ENCODE measurements around the gene SIAH2.

SIAH2 gene

DNA sequence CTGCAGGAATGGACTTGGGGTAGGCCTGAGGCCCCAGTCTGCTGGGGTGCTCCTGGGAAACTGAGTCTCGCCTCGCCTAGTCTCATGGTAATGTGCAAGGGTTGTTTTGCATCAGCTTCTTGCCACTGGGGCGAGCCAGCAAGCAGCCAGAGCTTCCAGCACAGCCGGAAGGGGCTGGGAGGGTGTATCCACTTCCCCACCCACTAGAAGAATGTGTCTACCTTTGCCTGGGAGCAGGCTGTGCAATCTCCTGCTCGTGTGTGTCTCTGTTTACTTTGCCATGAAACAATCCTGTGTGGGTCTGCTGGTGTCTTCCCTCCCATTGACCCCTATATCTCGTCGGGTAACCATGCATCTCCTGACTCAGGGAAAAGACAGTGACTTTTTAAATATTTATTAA lies 37.4 kb downstream of the SIAH2 start:
- H3K4me3 ChIP-seq (ENCODE audit: low read length) = no peak overlapping the region
- TF ChIP-seq, protein P1, sequence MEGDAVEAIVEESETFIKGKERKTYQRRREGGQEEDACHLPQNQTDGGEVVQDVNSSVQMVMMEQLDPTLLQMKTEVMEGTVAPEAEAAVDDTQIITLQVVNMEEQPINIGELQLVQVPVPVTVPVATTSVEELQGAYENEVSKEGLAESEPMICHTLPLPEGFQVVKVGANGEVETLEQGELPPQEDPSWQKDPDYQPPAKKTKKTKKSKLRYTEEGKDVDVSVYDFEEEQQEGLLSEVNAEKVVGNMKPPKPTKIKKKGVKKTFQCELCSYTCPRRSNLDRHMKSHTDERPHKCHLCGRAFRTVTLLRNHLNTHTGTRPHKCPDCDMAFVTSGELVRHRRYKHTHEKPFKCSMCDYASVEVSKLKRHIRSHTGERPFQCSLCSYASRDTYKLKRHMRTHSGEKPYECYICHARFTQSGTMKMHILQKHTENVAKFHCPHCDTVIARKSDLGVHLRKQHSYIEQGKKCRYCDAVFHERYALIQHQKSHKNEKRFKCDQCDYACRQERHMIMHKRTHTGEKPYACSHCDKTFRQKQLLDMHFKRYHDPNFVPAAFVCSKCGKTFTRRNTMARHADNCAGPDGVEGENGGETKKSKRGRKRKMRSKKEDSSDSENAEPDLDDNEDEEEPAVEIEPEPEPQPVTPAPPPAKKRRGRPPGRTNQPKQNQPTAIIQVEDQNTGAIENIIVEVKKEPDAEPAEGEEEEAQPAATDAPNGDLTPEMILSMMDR (conservative IDR thresholded peaks at IDR 0.05; ENCODE audit: low read length) = no peak
- no peak for DNase-seq (ENCODE audit: low read depth)

DNA sequence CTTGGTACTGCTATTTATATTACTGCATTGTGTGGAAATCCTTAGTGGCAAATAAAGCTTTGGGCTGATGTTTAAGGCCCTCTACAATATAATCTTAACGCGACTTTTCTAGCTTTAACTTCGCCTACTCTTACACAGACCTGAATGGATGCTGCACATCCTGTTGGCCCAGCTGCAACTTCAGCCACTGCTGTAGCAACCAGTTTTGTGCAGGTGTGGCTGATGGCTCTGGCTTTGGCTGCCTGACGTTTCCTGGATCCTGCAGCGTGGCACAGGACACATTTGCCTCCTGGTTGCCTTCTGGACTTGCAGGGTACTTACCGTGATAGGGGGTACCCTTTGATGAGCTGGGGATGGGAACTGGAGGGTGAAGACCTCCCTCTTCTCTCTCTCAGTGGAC lies 39.0 kb downstream of the SIAH2 start:
- DNase-seq (ENCODE audit: low read depth) = no peak
- H3K4me3 ChIP-seq (ENCODE audit: low read length) = no peak overlapping the region
- TF ChIP-seq, protein P1 (conservative IDR thresholded peaks at IDR 0.05; ENCODE audit: low read length) = no peak

DNA sequence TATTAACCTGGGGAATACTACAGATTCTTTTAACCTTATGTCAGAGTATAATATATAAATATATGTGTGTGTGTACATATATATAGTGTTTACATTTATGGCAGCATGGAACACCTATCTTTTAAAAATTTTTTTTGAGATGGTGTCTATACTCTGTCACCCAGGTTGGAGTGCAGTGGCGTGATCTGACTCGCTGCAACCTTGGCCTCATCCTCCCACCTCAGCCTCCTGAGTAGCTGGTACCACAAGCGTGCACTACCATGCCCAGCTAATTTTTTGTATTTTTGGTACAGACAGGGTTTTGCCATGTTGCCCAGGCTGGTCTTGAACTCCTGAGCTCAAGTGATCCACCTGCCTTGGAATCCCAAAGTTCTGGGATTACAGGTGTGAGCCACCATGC lies 40.7 kb downstream of the SIAH2 start:
- TF ChIP-seq, protein P1 (conservative IDR thresholded peaks at IDR 0.05; ENCODE audit: low read length) = no peak
- no peak for DNase-seq (ENCODE audit: low read depth)
- no peak overlapping the region for H3K4me3 ChIP-seq (ENCODE audit: low read length)

DNA sequence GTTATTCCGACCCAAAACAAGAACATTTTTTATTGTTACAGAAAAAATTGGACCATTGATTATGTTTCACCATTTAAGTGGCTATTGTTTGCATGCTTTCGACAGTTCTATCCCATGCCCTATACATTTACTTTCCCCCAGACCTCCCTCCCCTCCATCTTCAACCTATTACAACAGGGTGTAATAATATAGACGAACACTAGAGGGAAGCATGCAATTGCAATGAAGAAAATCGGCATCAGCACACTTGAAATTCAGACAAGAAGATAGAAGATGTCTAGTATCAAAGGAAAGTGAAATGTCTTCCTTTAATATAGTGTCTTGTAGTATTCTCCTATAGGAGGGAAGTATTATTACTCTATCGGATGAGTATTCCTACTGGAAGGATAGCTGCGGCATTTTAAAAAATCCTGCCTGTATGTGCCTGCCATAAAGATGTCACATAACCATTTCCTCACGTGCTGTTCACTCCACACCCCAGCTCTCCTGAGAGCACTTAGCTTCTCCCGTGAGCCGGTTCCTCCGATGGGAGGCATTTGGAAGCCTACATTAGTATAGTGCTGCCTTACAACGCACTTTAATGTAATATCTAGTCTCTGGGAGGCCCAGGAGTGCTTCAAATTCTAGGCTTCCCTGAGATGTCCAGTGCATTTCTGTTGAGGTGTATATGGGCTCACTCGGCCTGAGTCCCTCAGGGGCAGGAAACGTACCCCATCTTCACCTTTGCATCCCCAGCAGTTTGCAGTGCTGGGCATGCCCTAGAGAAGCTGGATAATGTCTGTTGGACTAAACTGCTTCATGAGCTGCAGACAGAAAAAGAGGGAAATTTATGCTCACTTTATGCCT lies 41.5 kb downstream of the SIAH2 start:
- TF ChIP-seq, protein P1 (conservative IDR thresholded peaks at IDR 0.05; ENCODE audit: low read length) = peak; percentile 81
- DNase-seq (ENCODE audit: low read depth) = peak; percentile 64
- no peak overlapping the region for H3K4me3 ChIP-seq (ENCODE audit: low read length)

DNA sequence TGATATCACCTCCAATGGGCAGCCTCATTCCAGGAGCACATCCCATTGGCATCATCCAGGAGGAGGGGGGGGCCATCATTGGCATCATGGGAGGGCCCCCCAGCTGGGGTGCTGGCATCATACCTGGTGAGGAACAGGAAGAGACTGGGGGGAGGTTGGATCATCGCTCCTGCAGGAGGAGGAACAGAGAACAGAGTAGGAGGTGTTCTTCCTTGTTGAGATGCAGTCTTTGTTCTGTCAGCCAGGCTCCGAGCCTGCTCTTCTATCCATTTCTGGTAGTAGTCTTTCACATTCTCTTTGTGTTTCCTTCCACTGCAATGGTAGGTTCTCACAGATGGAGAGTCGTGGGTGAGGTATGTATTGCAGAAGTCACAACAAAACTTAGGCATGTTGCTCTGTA lies 42.5 kb downstream of the SIAH2 start:
- H3K4me3 ChIP-seq (ENCODE audit: low read length) = no peak overlapping the region
- no peak for DNase-seq (ENCODE audit: low read depth)
- TF ChIP-seq, protein P1 (conservative IDR thresholded peaks at IDR 0.05; ENCODE audit: low read length) = no peak

DNA sequence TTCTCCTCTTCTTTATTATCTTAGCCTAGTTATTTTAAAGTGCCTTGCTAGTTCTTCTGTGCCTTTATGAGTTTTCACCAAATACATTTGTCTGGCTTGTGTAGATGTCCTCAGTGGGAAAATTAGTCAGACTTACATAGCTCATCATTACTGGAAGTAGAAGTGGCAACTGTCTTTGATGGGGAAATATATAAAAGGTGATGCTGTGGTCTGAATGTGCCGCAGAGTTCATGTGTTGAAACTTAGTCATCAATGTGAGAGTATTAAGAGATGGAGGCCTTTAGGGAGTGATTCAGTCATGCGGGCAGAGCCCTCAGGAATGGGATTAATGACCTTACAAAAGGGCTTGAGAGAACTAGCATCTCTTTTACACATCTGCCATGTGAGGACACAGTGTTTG lies 52.9 kb downstream of the SIAH2 start:
- no peak for DNase-seq (ENCODE audit: low read depth)
- TF ChIP-seq, protein P1 (conservative IDR thresholded peaks at IDR 0.05; ENCODE audit: low read length) = no peak
- H3K4me3 ChIP-seq (ENCODE audit: low read length) = no peak overlapping the region

DNA sequence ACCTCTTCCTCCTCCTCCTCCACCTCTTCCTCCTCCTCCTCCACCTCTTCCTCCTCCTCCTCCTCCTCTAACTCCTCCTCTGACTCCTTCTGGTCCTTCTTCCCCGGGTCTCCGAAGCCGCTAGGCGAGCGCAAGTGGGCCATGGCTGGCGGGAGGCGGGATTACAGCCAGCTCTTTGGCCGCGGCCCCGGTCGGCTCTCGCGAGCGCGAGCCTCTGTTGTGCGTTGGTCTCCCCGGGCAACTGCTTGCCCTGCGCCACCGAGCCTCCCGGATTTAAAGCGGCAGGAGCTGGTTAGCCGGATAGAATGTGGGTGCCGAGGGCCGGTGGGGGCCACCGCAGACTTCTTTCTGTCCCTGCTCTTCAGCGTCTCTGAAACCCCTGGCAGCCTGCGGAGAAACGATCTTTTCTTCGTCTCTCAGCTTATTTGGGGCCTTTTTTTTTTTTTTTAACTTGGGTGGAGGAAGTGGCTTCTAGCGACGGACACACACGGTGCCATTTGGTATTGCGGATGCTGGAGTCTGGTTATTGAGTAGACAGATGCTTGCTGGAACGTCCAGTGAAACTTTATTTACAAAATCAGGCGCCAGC lies 59.1 kb downstream of the SIAH2 start, which contains the start of gene ERICH6:
Gene ERICH6 (minus strand): TSS at position 165 of the 589 bp plus-strand sequence. CDS start 22 bp downstream, at position 143.
- TF ChIP-seq, protein P1 (conservative IDR thresholded peaks at IDR 0.05; ENCODE audit: low read length) = no peak; the same call in 1 of the 2 replicates
- H3K4me3 ChIP-seq (ENCODE audit: low read length) = peak within 1 kb of the TSS; percentile 81
- DNase-seq (ENCODE audit: low read depth) = peak; percentile 90
